ENCODE measurements around the gene NOTCH1. TPM values are rescaled to one million over a fixed set of nuclear protein-coding genes. Genes with fewer than 3 reads are reported as not detected.

Gene NOTCH1
- total RNA-seq, 1 donor from 2014 or later = 34.1 TPM

DNA sequence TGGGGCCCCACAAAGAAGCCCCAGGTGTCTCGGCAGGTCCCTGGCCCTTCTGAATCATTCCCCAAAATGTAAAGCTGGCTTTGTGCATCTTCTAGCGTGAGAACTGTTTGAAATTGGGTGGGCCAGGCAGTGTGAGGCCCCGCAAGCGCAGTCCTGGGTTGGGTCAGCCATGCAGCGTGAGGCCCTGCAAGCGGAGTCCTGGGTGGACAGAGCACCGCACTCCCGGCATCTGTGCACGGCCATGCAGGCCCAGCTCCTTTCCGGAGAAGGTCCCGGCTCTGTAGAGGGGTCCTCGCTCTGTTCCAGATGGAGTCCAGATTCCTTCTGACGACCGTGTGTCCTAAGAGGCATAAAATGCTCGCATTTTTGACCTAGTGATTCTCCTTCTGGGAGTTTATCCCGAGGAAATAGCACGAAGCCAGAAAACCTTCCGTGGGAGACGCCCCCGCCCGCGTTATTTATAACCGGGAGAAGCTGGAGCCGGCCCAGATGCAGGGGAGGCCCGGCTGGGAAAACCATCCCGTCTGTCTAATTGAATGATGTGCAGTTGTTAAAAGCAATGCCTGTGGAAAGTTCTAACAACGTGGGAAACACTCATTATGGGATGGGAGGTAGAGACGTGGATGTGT is 19.4 kb upstream of the NOTCH1 start:
- DNase-seq (ENCODE audit: low read depth) = peak; percentile 33
- H3K79me2 ChIP-seq (ENCODE audit: insufficient read depth, low read length) = no peaks in the 10 kb centered on the region
- peaks cover 34% of the 10 kb centered on the region for H3K4me1 ChIP-seq (ENCODE audit: insufficient read depth, low read length)
- Mint-ChIP-seq H3K36me3 (ENCODE audit: low read depth, unreplicated experiment) (peaks cover 3% of the 10 kb centered on the region), H3K27me3 (ENCODE audit: low read depth, unreplicated experiment) (peaks cover 2% of the 10 kb centered on the region), H3K4me1 (ENCODE audit: low read depth, unreplicated experiment) (peaks cover 20% of the 10 kb centered on the region), H3K9me3 (ENCODE audit: unreplicated experiment) (peaks cover 5% of the 10 kb centered on the region), H3K4me3 (ENCODE audit: unreplicated experiment) (peak overlapping the region; percentile 34), H3K27ac (ENCODE audit: unreplicated experiment) (peak overlapping the region; percentile 34)
- no peak overlapping the region for H3K4me3 ChIP-seq (ENCODE audit: insufficient read depth, low read depth, low read length)
- no peaks in the 10 kb centered on the region for H3K27me3 ChIP-seq (ENCODE audit: insufficient read depth, low read length)
- TF ChIP-seq EZH2 (IDR thresholded peaks at IDR 0.05; ENCODE audit: insufficient read depth, low read length) = no peak
- TF ChIP-seq, protein P1, sequence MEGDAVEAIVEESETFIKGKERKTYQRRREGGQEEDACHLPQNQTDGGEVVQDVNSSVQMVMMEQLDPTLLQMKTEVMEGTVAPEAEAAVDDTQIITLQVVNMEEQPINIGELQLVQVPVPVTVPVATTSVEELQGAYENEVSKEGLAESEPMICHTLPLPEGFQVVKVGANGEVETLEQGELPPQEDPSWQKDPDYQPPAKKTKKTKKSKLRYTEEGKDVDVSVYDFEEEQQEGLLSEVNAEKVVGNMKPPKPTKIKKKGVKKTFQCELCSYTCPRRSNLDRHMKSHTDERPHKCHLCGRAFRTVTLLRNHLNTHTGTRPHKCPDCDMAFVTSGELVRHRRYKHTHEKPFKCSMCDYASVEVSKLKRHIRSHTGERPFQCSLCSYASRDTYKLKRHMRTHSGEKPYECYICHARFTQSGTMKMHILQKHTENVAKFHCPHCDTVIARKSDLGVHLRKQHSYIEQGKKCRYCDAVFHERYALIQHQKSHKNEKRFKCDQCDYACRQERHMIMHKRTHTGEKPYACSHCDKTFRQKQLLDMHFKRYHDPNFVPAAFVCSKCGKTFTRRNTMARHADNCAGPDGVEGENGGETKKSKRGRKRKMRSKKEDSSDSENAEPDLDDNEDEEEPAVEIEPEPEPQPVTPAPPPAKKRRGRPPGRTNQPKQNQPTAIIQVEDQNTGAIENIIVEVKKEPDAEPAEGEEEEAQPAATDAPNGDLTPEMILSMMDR (IDR thresholded peaks at IDR 0.05; ENCODE audit: insufficient read depth, low read depth, low read length) = no peak
- H3K4me2 ChIP-seq (ENCODE audit: low read length) = peak overlapping the region; percentile 36
- H3K36me3 ChIP-seq (ENCODE audit: insufficient read depth, low read length) = no peaks in the 10 kb centered on the region
- no peaks in the 10 kb centered on the region for H4K20me1 ChIP-seq (ENCODE audit: insufficient read depth, low read length)
- FAIRE-seq = no peak
- no peak overlapping the region for H3K9ac ChIP-seq (ENCODE audit: low read length)
- no peaks in the 10 kb centered on the region for H3K9me3 ChIP-seq (ENCODE audit: insufficient read depth, low read depth, low read length)
- H3K27ac ChIP-seq (ENCODE audit: low read depth, low read length) = no peak overlapping the region
- no peak overlapping the region for H2AFZ ChIP-seq (ENCODE audit: low read depth, low read length)

DNA sequence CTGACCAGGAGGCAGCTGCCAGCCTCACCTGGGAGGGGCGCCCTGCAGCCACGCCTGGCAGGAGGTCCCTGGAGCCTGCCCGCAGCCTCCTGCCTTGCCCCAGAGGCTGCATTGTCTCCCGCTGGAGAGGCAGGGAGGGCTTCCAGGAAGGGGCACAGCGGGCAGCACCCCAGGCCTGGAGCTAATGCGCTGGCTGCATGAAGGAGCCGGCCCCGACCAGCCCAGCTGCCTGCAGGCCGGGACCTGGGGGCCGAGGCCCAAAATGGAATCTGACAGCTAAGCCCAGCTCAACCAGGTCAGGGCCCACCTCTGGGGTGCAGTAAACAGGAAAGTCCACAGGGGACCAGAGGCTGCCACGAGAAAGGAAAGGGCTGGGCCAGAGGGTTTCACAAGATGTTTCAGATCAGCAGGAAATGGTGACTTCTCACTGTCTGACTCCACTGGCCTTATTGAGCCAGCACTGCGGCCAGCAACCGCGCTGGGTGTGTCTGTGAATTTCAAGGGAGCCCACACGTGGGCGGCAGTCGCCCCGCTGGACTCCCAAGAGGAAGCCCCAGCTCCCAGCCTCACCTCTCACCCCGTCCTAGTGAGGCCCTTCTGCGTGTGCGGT is 18.6 kb upstream of the NOTCH1 start:
- Histone ChIP-seq H3K4me3 (ENCODE audit: insufficient read depth, low read depth, low read length) (no peak overlapping the region), H3K9ac (ENCODE audit: low read length) (no peak overlapping the region), H3K79me2 (ENCODE audit: insufficient read depth, low read length) (no peaks in the 10 kb centered on the region), H3K27me3 (ENCODE audit: insufficient read depth, low read length) (no peaks in the 10 kb centered on the region), H3K4me1 (ENCODE audit: insufficient read depth, low read length) (peaks cover 34% of the 10 kb centered on the region), H2AFZ (ENCODE audit: low read depth, low read length) (no peak overlapping the region), H3K27ac (ENCODE audit: low read depth, low read length) (no peak overlapping the region), H3K4me2 (ENCODE audit: low read length) (peak overlapping the region; percentile 36), H4K20me1 (ENCODE audit: insufficient read depth, low read length) (no peaks in the 10 kb centered on the region), H3K36me3 (ENCODE audit: insufficient read depth, low read length) (no peaks in the 10 kb centered on the region), H3K9me3 (ENCODE audit: insufficient read depth, low read depth, low read length) (peaks cover 1% of the 10 kb centered on the region)
- Mint-ChIP-seq H3K9me3 (ENCODE audit: unreplicated experiment) (peaks cover 10% of the 10 kb centered on the region), H3K36me3 (ENCODE audit: low read depth, unreplicated experiment) (peaks cover 1% of the 10 kb centered on the region), H3K4me1 (ENCODE audit: low read depth, unreplicated experiment) (peaks cover 15% of the 10 kb centered on the region), H3K27ac (ENCODE audit: unreplicated experiment) (no peak overlapping the region), H3K27me3 (ENCODE audit: low read depth, unreplicated experiment) (peaks cover 2% of the 10 kb centered on the region), H3K4me3 (ENCODE audit: unreplicated experiment) (no peak overlapping the region)
- TF ChIP-seq, protein P1 (IDR thresholded peaks at IDR 0.05; ENCODE audit: insufficient read depth, low read depth, low read length) = no peak
- no peak for TF ChIP-seq EZH2 (IDR thresholded peaks at IDR 0.05; ENCODE audit: insufficient read depth, low read length)
- FAIRE-seq (no peak), DNase-seq (ENCODE audit: low read depth) (peak; percentile 68)
